Activated CD4-positive, alpha-beta T cell treated with anti-CD3 and anti-CD28 coated beads, Interleukin-2, amount 50 U/mL, for 48 hours (primary cell): ENCODE measurements around the gene CHCHD6.

ENCODE experiments used
- DNase-seq, 2 experiments: peaks; one replicate each; pipeline ENCODE4 v3.0.0-alpha.2; 2020

CHCHD6 gene

DNA sequence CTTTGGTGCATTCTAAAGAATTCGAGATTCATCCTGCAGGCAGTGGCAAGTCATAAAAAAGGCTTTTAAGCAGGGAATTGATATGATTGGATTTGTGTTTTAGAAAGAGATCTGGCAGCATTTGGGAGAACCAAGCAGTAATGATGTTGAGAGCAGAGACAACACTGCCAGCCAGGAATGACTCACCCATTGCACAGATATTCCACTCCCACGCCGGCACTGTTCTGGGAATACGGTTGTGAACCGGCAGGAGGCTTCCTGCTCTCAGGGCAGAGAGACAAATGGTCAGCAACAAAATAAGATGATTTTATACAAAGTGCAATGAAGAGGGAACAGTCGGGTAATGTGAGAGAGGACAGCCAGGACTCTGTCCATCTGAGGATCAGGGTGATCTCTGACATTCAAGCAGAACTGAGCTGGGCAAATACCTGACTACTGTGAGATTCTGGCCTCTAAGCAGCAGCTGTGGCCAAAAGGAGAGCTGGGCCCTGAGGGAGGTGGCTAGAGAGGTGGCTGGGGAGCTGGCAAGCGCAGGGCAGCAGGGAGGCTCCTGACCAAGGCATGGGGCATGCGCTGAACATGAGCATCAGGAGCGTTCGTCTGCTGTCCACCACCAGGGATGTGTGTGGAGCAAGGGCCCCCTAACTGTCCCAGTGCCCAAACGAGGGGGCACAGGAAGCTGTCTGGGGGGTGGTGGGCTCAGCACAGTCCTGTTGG lies 222.8 kb downstream of the CHCHD6 start:
- DNase-seq: no peak

DNA sequence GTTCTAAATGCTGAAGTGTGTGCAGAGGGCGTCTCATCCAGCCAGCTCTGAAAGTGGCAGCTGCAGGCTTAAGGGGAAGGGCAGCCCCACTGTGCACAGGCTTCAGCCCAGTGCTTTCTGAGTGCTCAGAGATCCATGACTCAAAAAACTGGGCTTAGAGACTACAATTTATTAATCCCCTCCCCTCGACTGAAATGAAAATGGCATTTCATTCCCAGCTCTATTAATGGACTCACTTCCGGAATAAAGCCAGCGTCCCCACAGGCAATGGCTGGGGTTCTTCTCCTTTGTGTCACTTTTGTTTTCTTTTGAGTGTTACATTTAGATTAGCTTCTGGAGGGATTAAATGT lies 223.3 kb downstream of the CHCHD6 start:
- DNase-seq: no peak

DNA sequence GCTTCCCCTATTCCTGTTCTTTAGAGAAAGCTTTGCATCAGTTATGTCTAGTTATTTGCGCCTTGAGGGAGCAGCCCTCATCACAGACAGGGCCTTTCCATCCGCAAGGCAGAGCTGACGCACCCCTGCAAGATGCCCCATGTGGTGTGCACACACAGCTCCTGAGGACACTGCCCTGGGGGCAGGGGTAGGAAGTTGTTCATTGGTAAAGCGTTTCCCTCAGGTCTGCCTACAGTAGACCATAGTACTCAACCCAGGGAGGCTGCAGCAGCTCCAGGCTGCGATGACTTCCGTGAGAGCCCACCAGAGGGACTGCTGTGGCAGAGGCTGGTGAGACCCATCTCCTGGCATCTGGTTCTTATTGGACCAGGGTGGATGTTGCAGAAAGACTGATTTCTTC lies 223.8 kb downstream of the CHCHD6 start:
- DNase-seq: no peak

DNA sequence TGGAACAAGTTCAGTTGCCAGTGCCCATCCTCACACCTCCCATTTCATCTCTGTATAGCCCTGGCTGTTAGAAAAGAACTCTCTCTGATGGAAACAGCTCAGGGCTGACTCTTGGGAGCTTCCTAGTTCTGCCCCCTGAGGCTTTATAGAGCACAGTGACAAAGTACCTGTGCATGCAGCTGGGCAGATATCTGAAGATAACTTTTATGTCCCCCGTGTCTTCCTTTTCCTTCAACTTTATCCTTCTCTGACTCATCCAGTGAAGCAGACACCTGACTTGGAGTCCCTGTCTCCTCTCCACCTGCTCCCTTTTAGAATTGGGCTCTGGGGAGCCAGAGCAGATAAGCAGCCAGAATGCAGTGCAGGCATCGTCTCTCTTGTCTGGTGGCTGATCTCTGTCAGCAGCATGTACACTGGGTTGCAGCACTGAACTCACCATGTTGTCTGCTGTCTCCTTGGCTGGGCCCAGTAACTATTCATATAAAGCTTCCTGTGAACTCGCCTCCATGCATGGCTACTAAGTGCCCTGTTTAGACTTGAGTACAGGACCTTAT lies 225.0 kb downstream of the CHCHD6 start:
- DNase-seq: no peak

DNA sequence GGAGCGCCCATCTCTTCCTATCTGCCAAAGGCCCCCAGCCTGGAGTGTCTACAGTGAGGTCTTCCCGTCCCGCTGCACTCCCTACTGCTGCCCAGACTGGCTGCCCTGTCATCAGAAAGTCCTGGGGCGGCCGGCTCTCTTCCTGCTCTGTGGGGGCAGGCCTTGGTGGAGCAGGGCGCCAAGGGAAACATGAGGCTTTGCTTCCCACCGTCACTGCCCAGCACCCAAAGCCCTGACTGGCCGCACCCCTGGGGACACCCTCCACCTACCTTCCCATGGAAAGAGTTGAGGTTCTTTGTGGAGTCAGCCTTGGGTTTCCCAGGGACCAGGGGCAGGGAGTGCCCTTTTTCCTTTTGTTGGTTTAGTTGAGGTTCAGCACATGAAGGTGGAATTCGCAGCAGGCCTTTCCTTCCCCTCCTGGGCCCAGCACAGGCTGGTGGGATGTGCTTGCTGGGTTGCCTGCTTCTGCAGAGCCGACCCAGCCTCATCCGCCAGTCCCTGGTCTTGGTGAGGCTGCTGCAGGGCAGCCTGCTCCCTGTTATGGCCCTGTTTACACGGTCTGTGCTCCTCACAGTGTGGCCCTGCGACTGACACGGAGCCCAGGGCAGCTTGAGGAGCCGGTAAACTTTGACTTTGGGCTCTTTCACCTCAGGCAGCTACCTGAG lies 227.0 kb downstream of the CHCHD6 start:
- DNase-seq: no peak

DNA sequence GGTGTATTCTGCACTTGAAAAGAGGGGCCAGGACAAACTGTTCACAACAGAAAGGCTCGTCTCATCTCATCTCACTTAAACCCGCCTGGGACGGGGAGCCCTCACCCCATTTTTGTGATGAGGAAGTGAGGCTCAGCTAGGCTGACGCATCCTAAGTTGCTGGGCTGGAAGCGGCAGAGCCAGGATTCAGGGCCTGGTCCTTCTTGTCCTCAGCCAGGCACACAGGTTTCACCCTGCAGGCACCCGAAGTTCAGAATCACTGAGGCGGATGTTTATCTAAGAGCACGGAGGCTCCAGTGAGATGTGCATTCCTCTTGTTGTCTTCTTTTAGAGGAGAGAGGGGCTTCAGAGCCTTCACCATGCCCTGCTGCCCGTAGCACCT lies 227.8 kb downstream of the CHCHD6 start:
- no peak for DNase-seq

DNA sequence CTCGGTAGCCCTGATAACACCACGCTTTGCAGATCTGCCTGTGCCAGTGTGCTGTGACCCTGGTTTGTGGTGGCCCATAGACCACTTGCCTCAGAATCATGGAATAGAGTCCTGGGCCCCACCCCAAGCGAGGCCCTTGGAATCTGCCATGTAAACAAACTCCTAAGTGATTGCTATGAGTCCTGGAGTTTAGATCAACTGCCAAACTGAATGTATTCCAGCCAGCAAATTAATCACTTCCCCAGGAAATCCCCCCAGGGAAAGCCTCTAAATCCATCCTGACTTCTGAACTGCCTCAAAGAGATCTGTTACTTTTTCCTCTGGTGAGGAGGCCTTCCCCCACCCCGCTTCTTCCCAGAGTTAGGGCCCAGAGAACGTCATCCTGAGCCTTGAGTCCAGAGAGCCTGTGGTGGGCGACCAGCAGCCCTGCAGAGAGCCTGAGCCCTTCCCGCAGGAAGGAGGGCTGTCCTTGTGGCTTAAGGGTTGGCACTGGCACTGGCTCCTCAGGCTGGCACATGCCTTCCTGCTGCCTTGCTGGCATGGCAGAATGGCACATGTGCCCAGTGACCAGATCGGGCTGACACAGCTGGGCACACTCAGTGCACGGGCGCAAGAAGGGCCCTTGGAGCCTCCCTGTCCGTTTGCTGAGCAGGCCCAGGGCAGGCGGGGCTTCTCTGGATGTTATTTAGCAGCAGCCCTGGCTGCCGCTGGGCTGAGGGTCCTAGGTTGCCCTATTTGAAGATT lies 228.3 kb downstream of the CHCHD6 start:
- no peak for DNase-seq

DNA sequence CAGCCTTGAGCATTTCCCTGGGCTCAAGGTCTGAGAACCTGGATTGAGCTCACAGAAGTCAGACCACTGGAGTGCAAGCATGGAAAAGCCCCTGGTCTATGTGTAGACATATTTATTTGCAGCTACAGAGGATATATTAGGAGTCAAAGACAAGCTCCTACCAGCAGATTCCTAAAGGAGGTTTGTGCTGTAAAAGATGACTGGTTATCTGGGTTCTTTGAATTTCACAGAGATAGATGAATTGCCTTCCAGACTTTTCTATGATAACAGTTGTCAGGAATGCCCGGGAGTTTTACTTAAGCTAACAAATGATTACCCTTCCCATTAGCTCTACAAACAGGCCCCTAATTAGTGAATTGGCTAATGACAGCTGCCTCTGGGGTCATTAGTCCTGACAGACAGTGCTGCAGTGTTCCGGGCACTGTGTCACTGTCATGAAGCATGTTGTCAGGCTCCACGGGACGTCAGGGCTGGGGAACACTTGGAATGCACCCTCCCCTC lies 230.0 kb downstream of the CHCHD6 start:
- no peak for DNase-seq

DNA sequence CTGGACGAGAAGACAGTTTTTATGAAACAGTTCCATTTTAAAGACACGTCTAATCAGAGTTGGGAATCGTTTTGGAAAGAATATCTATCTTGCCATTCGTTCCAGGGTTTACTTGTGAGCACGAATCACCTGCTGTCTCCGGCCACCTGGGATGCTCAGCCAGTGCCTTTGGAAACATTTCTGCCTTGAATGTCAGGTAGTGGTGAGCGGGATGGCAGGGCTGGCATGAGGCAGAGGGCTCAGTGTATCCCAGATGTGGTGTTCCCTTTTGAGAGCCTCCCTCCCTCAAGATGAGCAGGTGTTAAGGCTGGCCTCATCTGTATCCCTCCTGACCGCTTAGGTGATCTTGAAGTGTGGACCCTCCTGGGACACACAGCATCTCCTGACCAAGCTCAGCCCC lies 231.0 kb downstream of the CHCHD6 start:
- DNase-seq: no peak

DNA sequence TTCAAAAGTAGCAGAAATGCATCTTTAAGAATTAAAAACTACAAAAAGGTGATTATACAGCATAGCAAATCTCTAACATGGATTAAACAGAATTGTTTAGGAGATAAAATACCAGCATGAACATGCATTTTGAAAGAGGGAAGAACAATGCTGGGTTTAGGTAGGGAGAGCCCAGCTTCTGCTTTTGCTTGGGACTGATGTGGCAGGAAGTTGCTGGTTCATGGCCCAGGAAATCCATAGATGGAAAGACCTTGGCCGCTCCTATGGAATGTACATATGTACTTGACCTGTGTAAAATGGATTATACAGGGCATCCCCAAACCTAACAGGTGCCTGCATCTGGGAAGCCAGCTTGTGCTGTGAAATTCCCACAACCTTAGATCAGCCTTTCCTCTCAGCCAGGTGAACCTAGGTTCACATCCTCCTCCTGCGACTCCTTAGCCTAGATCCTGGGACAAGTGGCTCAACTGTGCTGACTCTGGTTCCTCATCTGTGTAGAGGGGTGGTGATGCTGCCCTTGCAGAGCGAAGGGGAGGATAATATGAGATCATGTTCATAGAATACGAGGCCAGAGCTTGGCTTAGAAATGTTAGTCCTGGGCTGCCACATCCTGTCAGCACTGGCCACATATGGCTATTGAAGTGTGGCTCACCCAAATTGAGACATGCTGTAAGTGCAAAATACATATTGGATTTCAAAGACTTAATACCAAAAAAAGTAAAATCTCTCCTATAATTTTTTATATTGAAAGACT lies 231.9 kb downstream of the CHCHD6 start:
- DNase-seq: no peak

DNA sequence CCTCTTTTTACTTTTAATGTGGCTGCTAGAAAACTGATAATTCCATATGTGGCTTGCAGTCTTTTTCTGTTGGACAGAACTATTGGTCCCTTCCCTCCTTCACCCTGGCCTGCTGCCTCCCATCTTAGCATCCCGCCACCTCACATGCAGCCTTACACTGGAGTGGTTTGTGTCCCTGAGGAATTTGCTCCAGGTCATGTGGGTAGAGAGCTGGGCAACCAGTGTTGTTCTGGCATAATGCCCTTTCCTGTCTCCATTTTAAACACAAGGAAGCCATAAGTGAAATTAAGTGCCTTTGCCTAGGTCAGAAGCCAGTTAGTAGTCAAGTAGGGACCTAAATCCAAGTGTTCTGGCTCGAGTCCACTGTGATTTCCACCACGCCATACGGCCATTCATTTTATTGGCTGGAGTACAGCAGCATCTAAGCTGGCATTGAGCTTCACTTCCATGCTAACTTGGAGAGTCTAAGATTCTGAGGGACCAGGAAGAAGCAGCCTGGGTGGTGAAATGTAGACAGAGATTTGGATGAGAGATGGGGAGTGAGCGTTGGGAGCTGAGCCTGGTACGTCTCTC lies 232.9 kb downstream of the CHCHD6 start:
- DNase-seq: no peak

DNA sequence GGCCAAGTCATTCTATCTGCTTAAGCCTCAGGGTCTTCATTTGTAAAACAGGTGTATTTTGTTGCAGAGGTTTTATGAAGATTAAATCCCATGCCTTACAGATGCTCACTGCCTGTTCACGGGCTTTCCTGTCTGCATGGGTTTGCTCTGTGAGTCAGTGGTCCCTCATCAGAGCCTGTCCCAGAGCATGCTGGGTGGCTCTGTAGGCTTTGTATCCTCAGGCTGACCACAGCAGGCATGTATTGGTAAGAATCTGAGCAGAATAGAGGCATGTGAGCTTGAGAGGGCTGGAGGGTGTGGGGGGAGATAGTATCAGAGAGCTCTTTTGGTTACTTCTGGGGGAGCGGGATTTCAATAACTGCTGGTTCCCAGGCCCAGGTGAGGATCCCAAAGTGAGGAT lies 233.5 kb downstream of the CHCHD6 start:
- no peak for DNase-seq

DNA sequence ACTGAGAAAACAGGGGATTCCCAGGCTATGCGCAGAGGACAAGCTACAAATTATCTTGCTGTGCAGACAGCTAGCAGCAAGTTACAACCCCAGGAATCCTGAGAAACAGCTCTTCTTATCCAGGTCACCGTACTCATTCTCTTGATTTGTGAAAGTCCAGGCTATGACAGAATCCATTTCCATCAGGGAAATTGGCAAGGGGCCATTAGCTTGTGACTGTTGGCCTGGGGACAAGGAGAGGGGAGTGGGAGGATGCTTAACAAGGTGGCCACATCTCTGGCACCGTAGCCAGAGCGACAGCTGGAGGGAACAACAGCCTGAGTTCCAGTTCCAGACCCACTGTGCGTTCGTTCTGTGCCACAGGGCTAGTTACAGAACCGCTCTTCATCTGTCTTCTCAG lies 233.9 kb downstream of the CHCHD6 start:
- DNase-seq: no peak

DNA sequence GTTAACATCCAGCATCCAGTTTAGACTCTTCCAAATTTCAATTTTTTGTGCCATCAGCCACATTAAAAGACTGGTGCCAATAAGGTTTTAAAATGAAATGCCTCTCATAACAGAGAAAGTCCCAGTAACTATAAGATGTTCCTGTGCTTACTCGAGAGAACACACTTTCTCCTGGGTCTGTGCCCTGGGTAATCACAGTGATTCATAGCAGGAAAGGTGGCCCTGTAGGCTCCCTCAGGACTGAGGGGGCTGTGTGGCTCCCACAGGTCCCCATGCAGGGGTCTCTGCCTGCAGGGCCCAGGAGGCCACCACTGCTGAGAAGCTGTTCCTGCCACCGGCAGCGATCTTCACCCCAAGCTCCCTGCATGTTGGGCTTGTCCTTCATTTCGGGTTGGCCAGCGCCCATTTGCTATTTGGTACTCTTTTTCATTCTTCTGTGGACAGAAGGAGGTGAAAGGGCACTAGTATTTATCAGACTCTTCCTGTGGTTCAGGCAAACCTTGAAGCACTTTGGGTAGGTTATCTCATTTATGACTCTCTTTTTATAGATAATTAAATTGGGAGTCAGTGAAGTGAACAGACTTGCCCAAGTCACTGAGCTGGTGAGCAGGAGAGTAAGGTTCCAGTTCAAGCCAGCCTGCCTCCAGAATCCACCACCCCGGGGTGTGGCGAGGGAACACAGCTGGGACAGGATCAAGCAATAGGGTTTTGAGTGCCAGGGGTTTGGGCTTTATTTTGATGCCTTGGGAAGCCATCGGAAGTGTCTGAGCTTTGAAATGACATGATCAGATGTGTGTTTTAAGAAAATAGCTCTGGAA lies 234.7 kb downstream of the CHCHD6 start:
- DNase-seq: no peak

DNA sequence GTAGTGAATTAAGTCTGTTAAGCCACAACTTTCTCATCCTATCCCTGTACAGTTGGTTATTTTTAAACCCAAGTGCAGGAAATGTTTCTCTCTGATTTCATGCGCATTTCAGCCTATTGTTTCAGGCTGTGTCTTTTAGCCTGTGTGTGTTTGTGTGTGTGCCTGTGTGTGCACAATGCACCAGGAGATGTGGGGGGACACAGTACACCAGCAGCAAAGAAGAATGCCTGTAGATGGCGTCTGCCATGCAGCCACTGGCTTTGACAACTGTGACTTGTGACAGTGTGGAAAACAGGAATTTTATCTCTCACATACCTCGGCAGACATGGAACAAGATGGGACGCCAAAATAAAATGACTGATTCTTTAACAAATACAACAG lies 235.3 kb downstream of the CHCHD6 start:
- no peak for DNase-seq

DNA sequence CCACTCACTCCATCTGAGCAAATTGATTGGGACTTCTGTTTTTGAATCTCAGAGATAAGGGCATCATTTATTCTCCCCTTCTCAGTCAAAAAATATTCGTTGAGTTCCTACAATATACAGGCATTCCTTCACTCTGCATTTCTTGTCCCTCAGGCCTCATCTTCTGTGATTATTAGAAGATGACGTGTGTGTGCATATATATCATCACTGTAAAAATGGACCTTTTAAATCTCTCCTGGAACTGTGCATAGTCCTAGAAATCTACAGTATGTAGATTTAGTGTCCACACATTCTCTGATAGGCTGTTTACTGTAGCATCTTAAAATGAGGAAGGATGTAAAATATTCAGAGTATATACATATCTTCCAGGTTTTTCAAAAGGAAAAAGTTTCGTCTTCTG lies 235.7 kb downstream of the CHCHD6 start:
- DNase-seq: no peak

DNA sequence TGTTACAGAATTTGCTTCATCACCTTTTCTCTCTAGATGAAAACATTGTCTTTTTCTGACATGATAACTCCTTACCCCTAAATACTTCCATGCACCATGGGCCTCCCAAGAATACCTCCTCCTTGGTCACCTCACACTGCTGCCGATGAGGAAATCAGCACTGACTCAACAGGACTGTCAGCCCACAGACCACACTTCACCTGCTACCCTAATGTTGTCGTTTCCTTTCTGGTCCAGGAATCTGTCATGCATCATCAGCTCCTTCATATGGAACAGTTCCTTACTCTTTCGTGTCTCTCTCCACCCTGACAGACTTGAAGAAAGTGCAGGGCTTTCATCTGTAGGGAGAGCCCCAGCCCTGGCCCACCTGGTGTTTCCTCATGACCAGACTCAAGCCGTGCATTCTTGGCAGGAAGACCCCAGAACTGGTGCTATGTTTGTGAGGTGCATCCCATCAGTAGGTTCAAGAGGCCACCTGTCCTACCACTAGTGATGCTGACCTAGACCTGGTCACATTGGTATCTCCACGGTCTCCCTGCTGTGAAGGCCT lies 237.8 kb downstream of the CHCHD6 start:
- DNase-seq: no peak

DNA sequence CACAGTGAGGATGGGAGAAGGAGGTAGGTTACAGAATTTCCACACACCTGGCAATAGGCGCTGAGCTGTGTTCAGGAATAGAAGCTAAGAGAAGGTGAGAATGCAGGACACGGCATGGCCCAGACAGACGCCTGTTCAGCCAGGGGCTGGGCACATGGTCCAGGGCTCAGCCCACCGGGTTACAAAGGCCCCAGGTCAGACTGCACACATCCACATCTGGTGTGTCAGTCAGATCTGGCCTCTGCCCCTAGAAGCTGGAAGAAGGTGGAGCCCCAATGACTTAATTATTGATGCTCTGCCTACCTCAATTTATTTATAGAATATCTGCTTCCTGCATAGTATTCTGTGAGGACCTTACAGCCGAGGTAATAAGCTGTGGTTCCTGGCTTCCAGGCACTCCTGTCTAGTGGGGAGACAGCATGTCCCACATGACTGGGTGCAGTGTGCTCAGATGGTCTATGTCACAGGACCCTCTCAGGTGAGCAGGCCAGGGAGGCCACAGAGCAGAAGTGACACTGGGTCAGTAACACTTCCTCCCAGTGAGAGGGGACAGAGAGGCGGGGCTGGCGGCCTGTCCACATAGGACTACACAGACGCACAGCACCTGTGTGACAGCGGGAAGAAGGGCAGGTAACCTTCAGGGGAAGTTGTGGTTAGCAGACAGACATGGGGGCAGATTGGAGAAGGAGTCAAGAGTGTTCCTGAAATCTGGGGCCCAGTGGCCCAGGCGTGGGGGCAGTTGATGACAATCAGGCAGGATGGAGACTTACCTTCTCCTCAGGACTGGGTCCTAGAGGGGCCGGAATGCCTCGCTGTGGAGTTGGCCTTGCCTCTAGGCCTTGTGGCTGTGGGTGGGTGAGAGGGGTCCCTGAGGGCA lies 240.3 kb downstream of the CHCHD6 start:
- DNase-seq: no peak

DNA sequence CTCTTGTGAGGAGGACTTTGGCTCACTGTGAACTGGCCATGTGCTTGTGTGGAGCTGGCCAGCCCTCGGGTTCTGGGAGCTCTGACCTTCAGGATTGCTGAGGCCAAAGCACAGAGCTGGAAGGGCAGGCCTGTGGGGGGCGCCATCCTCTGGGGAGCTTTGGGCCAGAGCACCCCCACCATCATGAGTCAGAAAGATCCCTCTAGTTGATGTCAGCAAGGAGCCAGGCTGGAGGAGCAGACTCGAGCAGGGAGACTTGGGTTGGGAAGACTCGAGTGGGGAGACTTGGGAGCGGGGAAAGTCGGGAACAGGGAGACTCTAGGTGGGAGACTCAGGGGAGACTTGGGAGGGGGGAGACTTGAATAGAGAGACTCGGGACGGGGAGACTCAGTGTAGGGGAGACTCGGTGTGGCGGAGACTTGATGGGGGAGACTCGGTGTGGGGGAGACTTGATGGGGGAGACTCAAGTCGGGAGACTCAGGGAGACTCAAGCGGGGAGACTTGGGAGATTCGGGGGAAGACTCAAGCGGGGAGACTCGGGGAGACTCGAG lies 241.2 kb downstream of the CHCHD6 start:
- no peak for DNase-seq

DNA sequence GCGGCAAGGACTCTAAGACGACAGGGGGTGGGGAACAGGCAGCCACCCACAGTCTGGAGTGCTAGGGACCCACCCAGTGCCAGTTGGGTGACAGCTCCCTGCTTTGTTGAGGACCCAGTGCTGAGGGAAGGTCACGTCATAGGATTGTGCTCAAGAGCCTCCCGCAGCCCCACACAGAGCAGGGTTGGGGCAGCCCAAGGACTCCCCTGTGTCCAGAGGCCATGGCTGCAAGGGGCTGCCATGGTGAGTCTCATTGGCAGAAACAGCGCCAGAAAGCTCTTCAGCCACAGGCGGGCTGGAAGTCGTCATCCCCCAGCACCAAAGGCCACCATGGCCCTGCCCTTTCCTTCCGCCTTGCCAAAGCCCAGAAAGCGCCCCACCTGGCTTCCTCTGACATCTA lies 241.9 kb downstream of the CHCHD6 start:
- DNase-seq: no peak
